ENCODE data around the gene LRRTM1.
A peak's percentile ranks its signal among the peaks of the same experiment; 100 is the strongest.

The LRRTM1 gene

GRCh38 chr2:80269806-80270205 lies 34.7 kb downstream of the LRRTM1 start:
- no peak overlapping the region for H3K4me3 ChIP-seq (ENCODE audit: low read depth, low read length)
- DNase-seq (ENCODE audit: low read depth): peak; percentile 86
- TF ChIP-seq, protein P1, sequence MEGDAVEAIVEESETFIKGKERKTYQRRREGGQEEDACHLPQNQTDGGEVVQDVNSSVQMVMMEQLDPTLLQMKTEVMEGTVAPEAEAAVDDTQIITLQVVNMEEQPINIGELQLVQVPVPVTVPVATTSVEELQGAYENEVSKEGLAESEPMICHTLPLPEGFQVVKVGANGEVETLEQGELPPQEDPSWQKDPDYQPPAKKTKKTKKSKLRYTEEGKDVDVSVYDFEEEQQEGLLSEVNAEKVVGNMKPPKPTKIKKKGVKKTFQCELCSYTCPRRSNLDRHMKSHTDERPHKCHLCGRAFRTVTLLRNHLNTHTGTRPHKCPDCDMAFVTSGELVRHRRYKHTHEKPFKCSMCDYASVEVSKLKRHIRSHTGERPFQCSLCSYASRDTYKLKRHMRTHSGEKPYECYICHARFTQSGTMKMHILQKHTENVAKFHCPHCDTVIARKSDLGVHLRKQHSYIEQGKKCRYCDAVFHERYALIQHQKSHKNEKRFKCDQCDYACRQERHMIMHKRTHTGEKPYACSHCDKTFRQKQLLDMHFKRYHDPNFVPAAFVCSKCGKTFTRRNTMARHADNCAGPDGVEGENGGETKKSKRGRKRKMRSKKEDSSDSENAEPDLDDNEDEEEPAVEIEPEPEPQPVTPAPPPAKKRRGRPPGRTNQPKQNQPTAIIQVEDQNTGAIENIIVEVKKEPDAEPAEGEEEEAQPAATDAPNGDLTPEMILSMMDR (IDR thresholded peaks at IDR 0.05; ENCODE audit: control insufficient read depth, extremely low read depth, insufficient read depth): no peak

GRCh38 chr2:80266231-80266630 lies 38.3 kb downstream of the LRRTM1 start:
- TF ChIP-seq, protein P1 (IDR thresholded peaks at IDR 0.05; ENCODE audit: control insufficient read depth, extremely low read depth, insufficient read depth): no peak
- no peak overlapping the region for H3K4me3 ChIP-seq (ENCODE audit: low read depth, low read length)
- no peak for DNase-seq (ENCODE audit: low read depth)

GRCh38 chr2:80259292-80259691 lies 45.3 kb downstream of the LRRTM1 start:
- TF ChIP-seq, protein P1 (IDR thresholded peaks at IDR 0.05; ENCODE audit: control insufficient read depth, extremely low read depth, insufficient read depth): no peak
- no peak for DNase-seq (ENCODE audit: low read depth)
- H3K4me3 ChIP-seq (ENCODE audit: low read depth, low read length): no peak overlapping the region

DNA sequence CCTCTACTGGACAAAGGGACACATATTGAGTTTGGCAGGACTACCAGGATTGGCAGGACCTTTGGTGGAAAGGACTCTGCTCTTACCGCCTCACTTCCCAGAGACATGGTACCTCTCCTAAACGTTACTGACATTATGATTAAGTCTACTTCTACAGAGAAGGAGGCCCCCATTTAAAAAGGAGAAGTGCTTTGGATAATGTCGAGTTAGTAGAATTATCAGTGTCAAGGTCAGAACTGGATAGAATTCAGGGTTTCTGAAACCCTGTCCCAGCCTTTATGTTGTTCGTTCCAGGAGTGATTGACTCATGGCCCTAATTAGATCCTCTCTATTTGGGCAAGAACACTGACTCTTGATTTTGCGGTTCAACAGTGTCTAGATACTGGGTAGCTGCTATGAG lies 45.8 kb downstream of the LRRTM1 start:
- TF ChIP-seq, protein P1 (IDR thresholded peaks at IDR 0.05; ENCODE audit: control insufficient read depth, extremely low read depth, insufficient read depth): no peak
- no peak for DNase-seq (ENCODE audit: low read depth)
- no peak overlapping the region for H3K4me3 ChIP-seq (ENCODE audit: low read depth, low read length)

GRCh38 chr2:80258341-80258740 lies 46.2 kb downstream of the LRRTM1 start:
- H3K4me3 ChIP-seq (ENCODE audit: low read depth, low read length): no peak overlapping the region
- TF ChIP-seq, protein P1 (IDR thresholded peaks at IDR 0.05; ENCODE audit: control insufficient read depth, extremely low read depth, insufficient read depth): no peak
- no peak for DNase-seq (ENCODE audit: low read depth)

GRCh38 chr2:80257450-80257849 lies 47.1 kb downstream of the LRRTM1 start:
- H3K4me3 ChIP-seq (ENCODE audit: low read depth, low read length): no peak overlapping the region
- TF ChIP-seq, protein P1 (IDR thresholded peaks at IDR 0.05; ENCODE audit: control insufficient read depth, extremely low read depth, insufficient read depth): no peak
- no peak for DNase-seq (ENCODE audit: low read depth)

- TF ChIP-seq, protein P1 (IDR thresholded peaks at IDR 0.05; ENCODE audit: control insufficient read depth, extremely low read depth, insufficient read depth): no peak
- no peak for DNase-seq (ENCODE audit: low read depth)
- H3K4me3 ChIP-seq (ENCODE audit: low read depth, low read length): no peak overlapping the region
Observed at GRCh38 chr2:80256782-80257167, 47.8 kb downstream of the LRRTM1 start.

All from LNCaP clone FGC (cell line).